Activated T-cell treated with anti-CD3 and anti-CD28 coated beads, Interleukin-2, amount 50 U/mL, for 24 hours (primary cell): ENCODE results near the gene CHST11.
"Not testable (repeated sequence)": the region's sequence is repeated elsewhere in the genome, so short reads cannot be mapped to it uniquely, and the experiment has no call there.

Source experiments
- DNase-seq: peaks from one replicate; pipeline ENCODE4 v3.0.0-alpha.2; 2020
- H3K27ac Mint-ChIP-seq: 2 replicates; pipeline ENCODE4 v1.8.0; 2020; ENCODE audit warnings: mild to moderate bottlenecking, mixed read lengths
- H3K27me3 Mint-ChIP-seq: 2 replicates; pipeline ENCODE4 v1.8.0; 2020; ENCODE audit warnings: mixed read lengths
- H3K36me3 Mint-ChIP-seq: 2 replicates; pipeline ENCODE4 v1.8.0; 2020; ENCODE audit warnings: low read depth, mixed read lengths
- H3K4me1 Mint-ChIP-seq: 2 replicates; pipeline ENCODE4 v1.8.0; 2020; ENCODE audit warnings: low read depth, mixed read lengths
- H3K4me3 Mint-ChIP-seq: 2 replicates; pipeline ENCODE4 v1.8.0; 2020; ENCODE audit warnings: mild to moderate bottlenecking, moderate library complexity, mixed read lengths
- H3K9me3 Mint-ChIP-seq: 2 replicates; pipeline ENCODE4 v1.8.0; 2020; ENCODE audit warnings: mixed read lengths

CHST11 gene

DNA sequence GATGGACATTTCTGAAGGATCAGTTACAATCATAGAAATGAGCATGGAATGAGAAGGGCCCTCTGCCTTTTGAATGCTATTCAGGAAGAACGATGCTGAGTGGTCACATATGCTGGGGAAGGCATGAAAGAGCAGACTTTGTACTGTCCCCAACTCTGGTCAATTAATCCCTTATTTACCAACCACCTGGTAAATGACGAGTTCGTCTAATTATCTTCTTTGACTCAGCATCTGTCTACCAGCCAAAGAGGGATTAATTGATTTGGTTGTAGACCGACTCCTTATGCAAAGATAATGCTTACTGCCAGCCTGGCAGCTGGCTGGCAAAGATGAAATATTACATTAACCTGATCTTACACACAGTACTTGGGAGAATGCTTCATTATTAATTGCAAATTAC is 152.2 kb downstream of the CHST11 start:
- Mint-ChIP-seq H3K9me3 (no peaks in the 10 kb centered on the region), H3K27ac (no peak overlapping the region), H3K27me3 (no peaks in the 10 kb centered on the region), H3K4me3 (no peak overlapping the region), H3K4me1 (peaks cover 39% of the 10 kb centered on the region), H3K36me3 (peaks cover 23% of the 10 kb centered on the region)
- no peak for DNase-seq

- H3K27ac Mint-ChIP-seq, result no peak overlapping the region
Observed at GRCh38 chr12:104609445-104609844, 152.7 kb downstream of the CHST11 start.

GRCh38 chr12:104610513-104611235 is 153.9 kb downstream of the CHST11 start:
- peaks cover 23% of the 10 kb centered on the region for H3K36me3 Mint-ChIP-seq
- no peak for DNase-seq
- no peak overlapping the region for H3K4me3 Mint-ChIP-seq
- H3K4me1 Mint-ChIP-seq, result peaks cover 31% of the 10 kb centered on the region
- H3K9me3 Mint-ChIP-seq, result no peaks in the 10 kb centered on the region
- peak overlapping the region; percentile 19 for H3K27ac Mint-ChIP-seq
- no peaks in the 10 kb centered on the region for H3K27me3 Mint-ChIP-seq

More at GRCh38 chr12:104609445-104609844, 152.7 kb downstream of the CHST11 start:
- H3K27me3 Mint-ChIP-seq, result no peaks in the 10 kb centered on the region
- DNase-seq, result no peak
- H3K4me1 Mint-ChIP-seq, result peaks cover 35% of the 10 kb centered on the region
- no peak overlapping the region for H3K4me3 Mint-ChIP-seq
- H3K9me3 Mint-ChIP-seq, result no peaks in the 10 kb centered on the region
- peaks cover 23% of the 10 kb centered on the region for H3K36me3 Mint-ChIP-seq

DNA sequence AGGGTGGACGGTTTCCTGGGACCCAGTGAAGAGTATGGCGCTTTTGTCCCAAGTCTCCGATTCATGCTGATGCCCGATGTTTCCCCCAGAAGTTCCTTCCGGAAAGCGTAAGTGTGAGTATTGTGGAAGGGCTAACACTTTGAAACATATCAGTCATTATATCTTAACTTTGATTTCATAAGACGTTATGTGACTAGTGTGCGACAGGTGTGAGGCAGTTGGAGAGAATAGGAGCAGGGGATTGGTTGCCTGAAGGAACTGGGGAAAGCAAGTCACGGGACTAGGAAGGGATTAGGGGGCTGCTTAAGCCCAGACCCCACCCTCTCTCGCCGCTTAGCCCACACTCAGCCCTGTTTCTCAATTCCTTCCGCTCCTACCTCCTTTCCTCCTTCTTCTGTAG is 154.9 kb downstream of the CHST11 start:
- peaks cover 23% of the 10 kb centered on the region for H3K36me3 Mint-ChIP-seq
- H3K9me3 Mint-ChIP-seq, result no peaks in the 10 kb centered on the region
- no peak overlapping the region for H3K4me3 Mint-ChIP-seq
- H3K4me1 Mint-ChIP-seq, result peaks cover 33% of the 10 kb centered on the region
- DNase-seq, result no peak
- H3K27me3 Mint-ChIP-seq, result no peaks in the 10 kb centered on the region
- H3K27ac Mint-ChIP-seq, result no peak overlapping the region

- H3K27ac Mint-ChIP-seq, result peak overlapping the region; percentile 37
- H3K4me3 Mint-ChIP-seq, H3K9me3 Mint-ChIP-seq, H3K27me3 Mint-ChIP-seq, DNase-seq: not testable (repeated sequence)
- peaks cover 29% of the 10 kb centered on the region for H3K4me1 Mint-ChIP-seq
- peaks cover 19% of the 10 kb centered on the region for H3K36me3 Mint-ChIP-seq
Observed at GRCh38 chr12:104613372-104613771, 156.6 kb downstream of the CHST11 start.

DNA sequence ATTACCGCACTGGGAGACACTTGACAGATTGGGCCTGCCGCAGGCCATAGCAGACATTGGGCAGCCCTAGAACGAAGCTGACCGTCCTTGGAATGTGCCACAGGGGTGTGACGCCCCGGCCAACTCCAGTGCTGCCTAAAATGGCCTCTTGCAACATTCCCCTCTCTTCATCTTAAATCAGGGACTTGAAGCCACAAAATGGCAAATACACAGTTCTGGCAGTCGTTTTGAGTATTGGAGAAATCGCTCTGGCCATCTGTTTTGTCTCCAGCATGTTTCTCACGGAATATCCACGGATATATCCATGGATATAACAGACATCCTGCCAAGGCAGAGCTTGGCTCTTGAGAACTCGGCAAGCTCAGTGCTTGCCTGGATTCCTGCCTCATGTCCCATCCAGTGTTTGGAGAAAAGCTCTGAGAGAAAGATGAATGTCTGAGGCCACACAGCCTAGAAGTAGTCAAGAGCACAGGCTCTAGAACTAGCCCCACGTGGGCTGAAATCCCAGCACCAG is 158.4 kb downstream of the CHST11 start:
- no peak overlapping the region for H3K27ac Mint-ChIP-seq

GRCh38 chr12:104618691-104619090 is 161.9 kb downstream of the CHST11 start:
- H3K27ac Mint-ChIP-seq, result no peak overlapping the region
- no peaks in the 10 kb centered on the region for H3K27me3 Mint-ChIP-seq
- H3K36me3 Mint-ChIP-seq, result peaks cover 18% of the 10 kb centered on the region

More for the DNA sequence above, 158.4 kb downstream of the CHST11 start:
- no peaks in the 10 kb centered on the region for H3K27me3 Mint-ChIP-seq
- H3K4me1 Mint-ChIP-seq, result peaks cover 32% of the 10 kb centered on the region
- no peaks in the 10 kb centered on the region for H3K9me3 Mint-ChIP-seq
- H3K4me3 Mint-ChIP-seq, result no peak overlapping the region
- peaks cover 28% of the 10 kb centered on the region for H3K36me3 Mint-ChIP-seq
- DNase-seq, result no peak

GRCh38 chr12:104619305-104619704 is 162.6 kb downstream of the CHST11 start:
- peaks cover 28% of the 10 kb centered on the region for H3K4me1 Mint-ChIP-seq
- no peaks in the 10 kb centered on the region for H3K9me3 Mint-ChIP-seq
- H3K4me3 Mint-ChIP-seq, result no peak overlapping the region
- no peak overlapping the region for H3K27ac Mint-ChIP-seq
- peaks cover 18% of the 10 kb centered on the region for H3K36me3 Mint-ChIP-seq
- no peaks in the 10 kb centered on the region for H3K27me3 Mint-ChIP-seq
- no peak for DNase-seq

More at GRCh38 chr12:104618691-104619090, 161.9 kb downstream of the CHST11 start:
- no peaks in the 10 kb centered on the region for H3K9me3 Mint-ChIP-seq
- no peak for DNase-seq
- peaks cover 25% of the 10 kb centered on the region for H3K4me1 Mint-ChIP-seq
- H3K4me3 Mint-ChIP-seq, result no peak overlapping the region

DNA sequence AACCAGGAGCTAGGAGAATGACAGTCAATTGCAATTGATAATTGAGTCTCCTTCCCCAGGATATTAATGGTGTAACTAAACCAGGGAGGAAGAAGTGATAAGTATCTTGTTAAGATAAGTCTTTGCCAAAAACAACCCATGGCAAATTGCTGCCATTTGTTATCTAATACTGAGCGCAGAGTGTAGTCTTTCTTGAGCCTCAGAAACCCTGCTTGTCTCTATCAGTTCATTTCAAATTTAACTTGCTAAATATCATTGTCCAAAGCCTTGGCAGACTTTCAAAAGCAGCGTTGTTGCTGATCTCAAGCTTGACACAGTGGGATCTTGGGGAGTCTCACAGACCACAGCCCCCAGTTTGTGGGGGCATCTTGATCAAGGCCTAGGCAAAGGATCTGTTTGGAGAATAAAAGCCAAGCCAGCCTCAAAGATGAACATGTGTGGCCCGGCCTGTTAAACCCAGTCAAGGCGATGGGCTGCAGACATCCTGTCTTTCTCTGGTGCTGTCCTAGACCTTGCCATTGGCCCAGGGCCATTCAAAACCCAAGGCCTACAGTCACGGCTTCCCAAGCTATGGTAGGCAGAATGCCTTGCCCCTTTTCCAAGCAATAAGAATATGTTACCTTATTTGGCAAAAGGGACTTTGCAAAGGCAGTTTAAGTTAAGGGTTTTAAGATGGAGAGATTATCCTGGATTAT is 164.2 kb downstream of the CHST11 start:
- H3K4me1 Mint-ChIP-seq, result peaks cover 28% of the 10 kb centered on the region
- no peaks in the 10 kb centered on the region for H3K27me3 Mint-ChIP-seq
- no peak for DNase-seq
- H3K9me3 Mint-ChIP-seq, result no peaks in the 10 kb centered on the region
- peaks cover 15% of the 10 kb centered on the region for H3K36me3 Mint-ChIP-seq
- H3K27ac Mint-ChIP-seq, result peak overlapping the region; percentile 61
- H3K4me3 Mint-ChIP-seq, result no peak overlapping the region

GRCh38 chr12:104622928-104623327 is 166.2 kb downstream of the CHST11 start:
- no peak overlapping the region for H3K27ac Mint-ChIP-seq
- peaks cover 24% of the 10 kb centered on the region for H3K36me3 Mint-ChIP-seq

GRCh38 chr12:104623883-104624282 is 167.1 kb downstream of the CHST11 start:
- DNase-seq, result no peak
- Mint-ChIP-seq H3K4me1 (peaks cover 25% of the 10 kb centered on the region), H3K36me3 (peaks cover 21% of the 10 kb centered on the region)

More at GRCh38 chr12:104622928-104623327, 166.2 kb downstream of the CHST11 start:
- Mint-ChIP-seq H3K9me3 (no peaks in the 10 kb centered on the region), H3K4me3 (no peak overlapping the region), H3K27me3 (no peaks in the 10 kb centered on the region), H3K4me1 (peaks cover 29% of the 10 kb centered on the region)
- DNase-seq, result no peak

DNA sequence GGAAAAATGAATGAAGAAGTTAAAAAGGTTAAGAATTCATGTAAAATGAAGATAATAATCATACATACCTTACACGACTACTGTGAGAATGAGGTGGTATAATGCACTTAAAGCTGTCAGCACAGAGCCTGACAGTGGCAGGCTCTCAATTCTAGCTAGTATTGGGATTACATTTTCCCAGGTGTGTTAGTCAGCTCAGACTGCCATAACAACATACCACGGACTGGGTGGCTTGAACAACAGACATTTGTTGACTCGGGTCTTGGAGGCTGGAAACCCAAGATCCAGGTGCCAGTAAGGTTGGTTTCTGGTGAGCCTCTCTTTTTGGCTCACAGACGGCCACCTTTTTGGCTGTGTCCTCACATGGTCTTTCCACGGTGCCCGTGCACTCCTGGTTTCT is 167.8 kb downstream of the CHST11 start:
- no peaks in the 10 kb centered on the region for H3K27me3 Mint-ChIP-seq
- H3K4me3 Mint-ChIP-seq, result no peak overlapping the region
- H3K27ac Mint-ChIP-seq, result no peak overlapping the region
- no peaks in the 10 kb centered on the region for H3K9me3 Mint-ChIP-seq
- peaks cover 17% of the 10 kb centered on the region for H3K36me3 Mint-ChIP-seq
- peaks cover 28% of the 10 kb centered on the region for H3K4me1 Mint-ChIP-seq
- no peak for DNase-seq

More at GRCh38 chr12:104623883-104624282, 167.1 kb downstream of the CHST11 start:
- no peak overlapping the region for H3K27ac Mint-ChIP-seq
- H3K27me3 Mint-ChIP-seq, result no peaks in the 10 kb centered on the region
- H3K9me3 Mint-ChIP-seq, result no peaks in the 10 kb centered on the region
- H3K4me3 Mint-ChIP-seq, result no peak overlapping the region

DNA sequence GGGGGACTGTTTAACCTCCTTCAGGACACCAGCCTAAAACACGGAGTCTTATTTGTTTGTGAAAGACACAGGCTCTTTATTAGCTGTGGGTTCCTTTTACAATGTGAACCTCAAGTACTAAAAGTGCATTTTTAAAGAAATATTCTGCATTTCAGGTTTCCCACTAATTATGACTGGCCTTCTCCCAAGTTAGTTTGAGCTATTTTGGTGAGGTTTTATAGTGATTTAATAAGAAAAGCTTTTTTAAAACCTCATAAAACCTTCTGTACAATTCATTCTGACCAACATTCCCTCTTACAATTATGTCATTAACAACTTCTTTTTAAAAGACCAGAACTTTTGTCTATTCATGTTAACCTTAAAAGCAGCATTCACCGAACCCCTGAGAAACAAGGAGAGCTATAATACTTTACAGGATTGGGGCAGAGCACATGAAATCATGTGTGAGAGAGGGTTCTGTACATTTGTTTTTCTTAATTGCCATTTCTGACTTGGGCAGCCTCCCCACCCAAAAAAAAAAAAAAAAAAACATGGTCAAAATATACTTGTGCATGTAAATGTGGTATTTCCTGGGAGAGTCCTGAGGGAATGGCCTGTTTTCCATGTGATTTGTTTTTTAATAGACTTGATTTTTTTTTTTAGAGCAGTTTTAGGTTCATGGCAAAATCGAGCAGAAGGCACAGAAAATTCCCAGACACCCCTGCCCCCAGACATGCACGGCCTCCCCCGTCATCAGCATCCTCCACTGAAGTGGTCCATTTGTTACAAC is 169.5 kb downstream of the CHST11 start:
- peaks cover 29% of the 10 kb centered on the region for H3K4me1 Mint-ChIP-seq
- no peak overlapping the region for H3K4me3 Mint-ChIP-seq
- peak overlapping the region; percentile 38 for H3K27ac Mint-ChIP-seq
- H3K9me3 Mint-ChIP-seq, result no peaks in the 10 kb centered on the region
- H3K27me3 Mint-ChIP-seq, result no peaks in the 10 kb centered on the region
- DNase-seq, result no peak
- peaks cover 17% of the 10 kb centered on the region for H3K36me3 Mint-ChIP-seq

- DNase-seq, result no peak
- Mint-ChIP-seq H3K4me3 (no peak overlapping the region), H3K4me1 (peaks cover 36% of the 10 kb centered on the region), H3K36me3 (peaks cover 17% of the 10 kb centered on the region), H3K27me3 (no peaks in the 10 kb centered on the region), H3K9me3 (no peaks in the 10 kb centered on the region), H3K27ac (no peak overlapping the region)
Observed at GRCh38 chr12:104627231-104627989, 170.7 kb downstream of the CHST11 start.
